Smooth muscle cell (in vitro differentiated cells): ENCODE data around the gene ZNF385A. TPM values are rescaled to one million over a fixed set of nuclear protein-coding genes. Genes with fewer than 3 reads are reported as not detected.

ENCODE experiments used
- DNase-seq: peaks from one replicate; lab custom pipeline; 2025; ENCODE audit not compliant: unreplicated experiment; lab: John Stamatoyannopoulos, UW
- H2AFZ ChIP-seq: fragments of 200-600 bp; sonication (generic); 2 replicates; pipeline ENCODE4 v1.6.0; 2016; ENCODE audit warnings: antibody characterized with exemption, low read depth, mild to moderate bottlenecking
- H3F3A ChIP-seq: fragments of 200-600 bp; sonication (generic); 2 replicates; pipeline ENCODE4 v1.6.0; 2017; ENCODE audit warnings: antibody characterized with exemption, low read depth
- H3K27ac ChIP-seq: fragments of 200-600 bp; sonication (generic); 2 replicates; pipeline ENCODE4 v1.5.1; 2016; ENCODE audit warnings: low read depth, mild to moderate bottlenecking
- H3K27me3 ChIP-seq: fragments of 200-600 bp; sonication (generic); 2 replicates; pipeline ENCODE4 v1.6.1; 2016; ENCODE audit warnings: low read depth, mild to moderate bottlenecking
- H3K36me3 ChIP-seq: fragments of 200-600 bp; sonication (generic); 2 replicates; pipeline ENCODE4 v1.5.1; 2016; ENCODE audit warnings: low read depth
- H3K4me1 ChIP-seq: fragments of 200-600 bp; sonication (generic); 2 replicates; pipeline ENCODE4 v1.5.1; 2016; ENCODE audit warnings: low read depth
- H3K4me2 ChIP-seq: fragments of 200-600 bp; sonication (generic); 2 replicates; pipeline ENCODE4 v1.6.0; 2016; ENCODE audit warnings: mild to moderate bottlenecking
- H3K4me3 ChIP-seq: fragments of 200-600 bp; sonication (generic); 2 replicates; pipeline ENCODE4 v1.5.1; 2016; ENCODE audit warnings: mild to moderate bottlenecking
- H3K79me2 ChIP-seq: fragments of 200-600 bp; sonication (generic); 2 replicates; pipeline ENCODE4 v1.6.0; 2016; ENCODE audit warnings: low read depth, mild to moderate bottlenecking
- H3K9ac ChIP-seq: fragments of 200-600 bp; sonication (generic); 2 replicates; pipeline ENCODE4 v1.6.0; 2016; ENCODE audit warnings: low read depth
- H3K9me3 ChIP-seq: fragments of 200-600 bp; sonication (generic); replicated peaks from 2 replicates; pipeline ENCODE4 v1.5.1; 2016; ENCODE audit warnings: low read depth
- H4K20me1 ChIP-seq: fragments of 200-600 bp; sonication (generic); 2 replicates; pipeline ENCODE4 v1.6.0; 2016; ENCODE audit warnings: low read depth
- WGBS: methylation state at CpG from one replicate; pipeline ENCODE4 v1.1.7; 2016; ENCODE audit warnings: low lambda C conversion rate; 5-methylcytosine and 5-hydroxymethylcytosine counted together
- polyA plus RNA-seq: library from polyadenylated mRNA; unstranded; fragments of >200 nt; fragmentation: Nextera tagmentation; extraction: Ambion mirVana; gene quantifications from 2 replicates; pipeline ENCODE4 v1.2.1, GENCODE V29; 2016
- total RNA-seq: library from RNA; depleted of rRNA; stranded (reverse); fragments of >200 nt; gene quantifications from 2 replicates; pipeline ENCODE4 v1.2.3, GENCODE V29; 2014
- TF ChIP-seq, protein P1 (sequence below): fragments of 200-600 bp; sonication (generic); IDR thresholded peaks from 2 replicates; pipeline ENCODE4 v1.5.1; 2017; ENCODE audit warnings: borderline replicate concordance, mild to moderate bottlenecking, antibody characterized with exemption; ENCODE audit not compliant: insufficient read depth, poor library complexity, severe bottlenecking

ZNF385A gene
- total and polyA plus RNA-seq, 2 experiments from 2014 or later: 6.5 to 20.2 TPM

DNA sequence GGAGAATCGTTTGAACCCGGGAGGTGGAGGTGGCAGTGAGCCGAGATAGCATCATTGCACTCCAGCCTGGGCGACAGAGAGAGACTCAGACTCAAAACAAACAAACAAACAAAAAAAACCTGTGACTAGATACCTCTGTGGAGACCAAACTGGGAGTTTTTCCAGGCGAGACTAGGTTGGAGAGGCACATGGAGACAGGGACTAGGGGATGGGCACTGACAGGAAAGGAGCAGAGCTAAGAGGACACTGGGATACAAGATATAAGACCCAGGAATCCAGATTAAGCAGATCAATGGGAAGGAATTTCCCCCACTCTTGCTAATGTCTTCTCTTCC, 39.2 kb upstream of the ZNF385A start:
- Histone ChIP-seq H3K27ac (no peak overlapping the region), H3K9me3 (no peaks in the 10 kb centered on the region), H3K4me3 (no peak overlapping the region), H3F3A (peaks cover 3% of the 10 kb centered on the region), H3K79me2 (peaks cover 4% of the 10 kb centered on the region), H3K9ac (no peak overlapping the region), H3K4me2 (no peak overlapping the region), H3K4me1 (peaks cover 24% of the 10 kb centered on the region), H4K20me1 (no peaks in the 10 kb centered on the region), H3K27me3 (no peaks in the 10 kb centered on the region), H2AFZ (no peak overlapping the region), H3K36me3 (no peaks in the 10 kb centered on the region)
- TF ChIP-seq, protein P1, sequence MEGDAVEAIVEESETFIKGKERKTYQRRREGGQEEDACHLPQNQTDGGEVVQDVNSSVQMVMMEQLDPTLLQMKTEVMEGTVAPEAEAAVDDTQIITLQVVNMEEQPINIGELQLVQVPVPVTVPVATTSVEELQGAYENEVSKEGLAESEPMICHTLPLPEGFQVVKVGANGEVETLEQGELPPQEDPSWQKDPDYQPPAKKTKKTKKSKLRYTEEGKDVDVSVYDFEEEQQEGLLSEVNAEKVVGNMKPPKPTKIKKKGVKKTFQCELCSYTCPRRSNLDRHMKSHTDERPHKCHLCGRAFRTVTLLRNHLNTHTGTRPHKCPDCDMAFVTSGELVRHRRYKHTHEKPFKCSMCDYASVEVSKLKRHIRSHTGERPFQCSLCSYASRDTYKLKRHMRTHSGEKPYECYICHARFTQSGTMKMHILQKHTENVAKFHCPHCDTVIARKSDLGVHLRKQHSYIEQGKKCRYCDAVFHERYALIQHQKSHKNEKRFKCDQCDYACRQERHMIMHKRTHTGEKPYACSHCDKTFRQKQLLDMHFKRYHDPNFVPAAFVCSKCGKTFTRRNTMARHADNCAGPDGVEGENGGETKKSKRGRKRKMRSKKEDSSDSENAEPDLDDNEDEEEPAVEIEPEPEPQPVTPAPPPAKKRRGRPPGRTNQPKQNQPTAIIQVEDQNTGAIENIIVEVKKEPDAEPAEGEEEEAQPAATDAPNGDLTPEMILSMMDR: no peak
- WGBS: 49% methylated on average over 5 of the region's 5 CpGs
- no peak for DNase-seq

DNA sequence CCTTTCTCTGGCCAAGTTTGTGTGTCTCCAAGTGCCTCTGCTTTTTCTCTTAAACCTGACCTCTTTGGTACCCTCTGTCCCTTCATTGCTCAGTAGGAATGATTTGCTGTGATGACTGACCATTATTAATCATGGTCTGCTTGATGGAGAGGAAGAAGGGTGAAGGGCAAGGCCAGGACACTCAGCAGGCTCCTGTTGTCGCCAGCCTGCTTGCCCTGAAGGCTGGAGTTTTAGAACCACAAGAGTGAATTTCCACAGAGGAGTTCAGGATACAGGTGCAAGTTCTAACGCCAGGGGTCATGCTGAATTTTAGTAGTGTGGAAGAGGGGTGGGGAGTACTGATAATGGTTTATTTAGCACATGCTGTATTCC, 37.3 kb upstream of the ZNF385A start:
- no peak overlapping the region for H3K4me2 ChIP-seq
- TF ChIP-seq, protein P1: no peak
- H3K9ac ChIP-seq: no peak overlapping the region
- no peak overlapping the region for H2AFZ ChIP-seq
- no peak overlapping the region for H3K4me3 ChIP-seq
- no peaks in the 10 kb centered on the region for H3K9me3 ChIP-seq
- H3K4me1 ChIP-seq: peaks cover 27% of the 10 kb centered on the region
- no peak for DNase-seq
- no peaks in the 10 kb centered on the region for H3K36me3 ChIP-seq
- 91% methylated on average over 2 of the region's 2 CpGs for WGBS
- peaks cover 23% of the 10 kb centered on the region for H3K79me2 ChIP-seq
- H3F3A ChIP-seq: peaks cover 3% of the 10 kb centered on the region
- peak overlapping the region; percentile 92 for H3K27ac ChIP-seq
- peaks cover 13% of the 10 kb centered on the region for H4K20me1 ChIP-seq
- no peaks in the 10 kb centered on the region for H3K27me3 ChIP-seq

DNA sequence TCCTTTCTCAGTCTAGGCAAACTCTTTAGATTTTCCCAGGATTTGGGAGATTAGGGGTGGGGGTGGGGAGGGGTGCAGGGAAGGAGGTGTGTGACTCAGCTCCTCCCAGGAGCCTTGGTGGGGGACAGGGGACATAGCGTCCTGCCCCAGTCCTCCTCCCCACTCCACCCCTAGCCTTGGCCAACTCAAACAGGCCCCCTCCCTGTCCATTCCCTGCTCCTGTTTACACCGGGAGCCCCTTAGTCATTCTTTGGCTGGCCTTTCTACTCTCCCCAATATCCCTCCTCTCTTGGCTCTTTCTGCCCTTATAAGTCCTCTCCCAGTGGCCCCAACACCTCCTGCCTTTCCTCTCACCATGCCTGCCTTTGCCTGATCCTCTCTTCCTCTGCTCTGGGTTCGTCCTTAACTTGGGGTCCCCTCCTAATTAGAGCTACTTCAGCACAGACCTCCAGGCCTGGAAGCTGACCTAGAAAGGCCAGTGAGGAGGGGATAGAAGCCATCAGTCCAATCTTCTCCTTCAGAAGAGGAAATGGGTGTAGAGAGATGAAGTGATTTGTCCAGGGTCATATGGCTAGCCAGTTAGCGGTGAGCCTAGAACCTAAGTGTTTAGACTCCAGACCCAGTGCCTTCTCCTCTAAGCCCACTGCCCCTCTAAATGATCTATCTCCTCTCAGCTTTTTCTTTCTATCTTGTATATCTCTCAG, 36.8 kb upstream of the ZNF385A start:
- peaks cover 19% of the 10 kb centered on the region for H4K20me1 ChIP-seq
- DNase-seq: no peak
- H2AFZ ChIP-seq: no peak overlapping the region
- no peaks in the 10 kb centered on the region for H3K36me3 ChIP-seq
- no peak overlapping the region for H3K9ac ChIP-seq
- WGBS: 73% methylated on average over 3 of the region's 4 CpGs
- peak overlapping the region; percentile 94 for H3K4me2 ChIP-seq
- peaks cover 28% of the 10 kb centered on the region for H3K79me2 ChIP-seq
- no peak overlapping the region for H3K4me3 ChIP-seq
- peaks cover 30% of the 10 kb centered on the region for H3K4me1 ChIP-seq
- no peaks in the 10 kb centered on the region for H3K9me3 ChIP-seq
- H3K27ac ChIP-seq: peak overlapping the region; percentile 92
- no peaks in the 10 kb centered on the region for H3K27me3 ChIP-seq
- H3F3A ChIP-seq: peaks cover 3% of the 10 kb centered on the region
- TF ChIP-seq, protein P1: no peak

DNA sequence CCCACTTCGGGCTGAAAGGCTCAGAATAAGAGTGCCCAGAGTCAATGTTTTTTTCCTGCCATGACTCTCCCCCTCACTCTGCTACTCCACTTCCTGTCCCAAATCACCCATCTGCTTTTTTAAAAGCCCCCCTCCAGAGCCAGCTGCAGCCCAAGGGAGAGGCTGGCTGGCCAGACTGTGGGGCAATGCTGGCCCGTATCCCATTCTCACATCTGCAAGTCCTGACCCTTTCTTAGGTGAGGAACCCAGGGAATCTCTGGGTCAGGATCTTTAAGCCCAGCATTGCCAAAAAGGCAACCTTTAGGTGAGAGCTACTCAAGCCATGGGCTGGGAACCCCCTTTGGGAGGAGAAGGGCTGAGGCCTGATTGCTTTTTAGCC, 36.2 kb upstream of the ZNF385A start:
- peak overlapping the region; percentile 94 for H3K4me2 ChIP-seq
- 34% methylated on average over 2 of the region's 2 CpGs for WGBS
- H2AFZ ChIP-seq: peak overlapping the region; percentile 1

More for the DNA sequence above, 36.2 kb upstream of the ZNF385A start:
- H3K27ac ChIP-seq: peak overlapping the region; percentile 92
- H4K20me1 ChIP-seq: peaks cover 24% of the 10 kb centered on the region
- H3K4me3 ChIP-seq: no peak overlapping the region
- no peak overlapping the region for H3K9ac ChIP-seq
- H3K79me2 ChIP-seq: peaks cover 34% of the 10 kb centered on the region
- no peaks in the 10 kb centered on the region for H3K27me3 ChIP-seq
- TF ChIP-seq, protein P1: no peak
- peaks cover 3% of the 10 kb centered on the region for H3F3A ChIP-seq
- peaks cover 30% of the 10 kb centered on the region for H3K4me1 ChIP-seq
- H3K9me3 ChIP-seq: no peaks in the 10 kb centered on the region
- no peaks in the 10 kb centered on the region for H3K36me3 ChIP-seq
- no peak for DNase-seq
